ENCODE measurements around the gene LRMDA.

Gene LRMDA

GRCh38 chr10:75911426-75911825, 480.0 kb downstream of the LRMDA start:
- Histone ChIP-seq H3K9me3 (ENCODE audit: low read length) (no peaks in the 10 kb centered on the region), H3K4me3 (ENCODE audit: low read length) (no peak overlapping the region), H3K36me3 (ENCODE audit: insufficient read depth, low read length) (no peaks in the 10 kb centered on the region), H3K27me3 (ENCODE audit: insufficient read depth, low read length) (peaks cover 3% of the 10 kb centered on the region), H3K4me1 (ENCODE audit: insufficient read depth, low read length) (no peaks in the 10 kb centered on the region), H2AFZ (ENCODE audit: low read depth, low read length) (no peak overlapping the region)

GRCh38 chr10:75916906-75917305, 485.5 kb downstream of the LRMDA start:
- H3K27me3 ChIP-seq (ENCODE audit: insufficient read depth, low read length): no peaks in the 10 kb centered on the region
- H3K4me1 ChIP-seq (ENCODE audit: insufficient read depth, low read length): no peaks in the 10 kb centered on the region
- H3K4me3 ChIP-seq (ENCODE audit: low read length): no peak overlapping the region
- no peaks in the 10 kb centered on the region for H3K36me3 ChIP-seq (ENCODE audit: insufficient read depth, low read length)
- H2AFZ ChIP-seq (ENCODE audit: low read depth, low read length): no peak overlapping the region
- H3K9me3 ChIP-seq (ENCODE audit: low read length): no peaks in the 10 kb centered on the region

- H2AFZ ChIP-seq (ENCODE audit: low read depth, low read length): no peak overlapping the region
- H3K4me3 ChIP-seq (ENCODE audit: low read length): no peak overlapping the region
- H3K9me3 ChIP-seq (ENCODE audit: low read length): no peaks in the 10 kb centered on the region
- H3K4me1 ChIP-seq (ENCODE audit: insufficient read depth, low read length): peaks cover 5% of the 10 kb centered on the region
- H3K27me3 ChIP-seq (ENCODE audit: insufficient read depth, low read length): no peaks in the 10 kb centered on the region
- H3K36me3 ChIP-seq (ENCODE audit: insufficient read depth, low read length): no peaks in the 10 kb centered on the region
Observed at GRCh38 chr10:75919913-75920312, 488.5 kb downstream of the LRMDA start.

GRCh38 chr10:75922435-75922834, 491.0 kb downstream of the LRMDA start:
- Histone ChIP-seq H3K27me3 (ENCODE audit: insufficient read depth, low read length) (no peaks in the 10 kb centered on the region), H3K36me3 (ENCODE audit: insufficient read depth, low read length) (no peaks in the 10 kb centered on the region), H3K4me3 (ENCODE audit: low read length) (no peak overlapping the region), H3K9me3 (ENCODE audit: low read length) (no peaks in the 10 kb centered on the region), H3K4me1 (ENCODE audit: insufficient read depth, low read length) (peaks cover 6% of the 10 kb centered on the region), H2AFZ (ENCODE audit: low read depth, low read length) (no peak overlapping the region)

- Histone ChIP-seq H3K36me3 (ENCODE audit: insufficient read depth, low read length) (no peaks in the 10 kb centered on the region), H3K4me3 (ENCODE audit: low read length) (no peak overlapping the region), H2AFZ (ENCODE audit: low read depth, low read length) (no peak overlapping the region), H3K9me3 (ENCODE audit: low read length) (no peaks in the 10 kb centered on the region), H3K4me1 (ENCODE audit: insufficient read depth, low read length) (peaks cover 6% of the 10 kb centered on the region), H3K27me3 (ENCODE audit: insufficient read depth, low read length) (no peaks in the 10 kb centered on the region)
Observed at GRCh38 chr10:75924309-75924902, 493.0 kb downstream of the LRMDA start.

- no peak overlapping the region for H3K4me3 ChIP-seq (ENCODE audit: low read length)
- no peak overlapping the region for H2AFZ ChIP-seq (ENCODE audit: low read depth, low read length)
- peaks cover 6% of the 10 kb centered on the region for H3K4me1 ChIP-seq (ENCODE audit: insufficient read depth, low read length)
- no peaks in the 10 kb centered on the region for H3K27me3 ChIP-seq (ENCODE audit: insufficient read depth, low read length)
- no peaks in the 10 kb centered on the region for H3K36me3 ChIP-seq (ENCODE audit: insufficient read depth, low read length)
- no peaks in the 10 kb centered on the region for H3K9me3 ChIP-seq (ENCODE audit: low read length)
Observed at GRCh38 chr10:75925999-75926398, 494.6 kb downstream of the LRMDA start.

- no peaks in the 10 kb centered on the region for H3K27me3 ChIP-seq (ENCODE audit: insufficient read depth, low read length)
- no peaks in the 10 kb centered on the region for H3K9me3 ChIP-seq (ENCODE audit: low read length)
- no peaks in the 10 kb centered on the region for H3K36me3 ChIP-seq (ENCODE audit: insufficient read depth, low read length)
- H3K4me3 ChIP-seq (ENCODE audit: low read length): no peak overlapping the region
- peaks cover 6% of the 10 kb centered on the region for H3K4me1 ChIP-seq (ENCODE audit: insufficient read depth, low read length)
- H2AFZ ChIP-seq (ENCODE audit: low read depth, low read length): no peak overlapping the region
Observed at GRCh38 chr10:75926763-75927162, 495.3 kb downstream of the LRMDA start.

- no peaks in the 10 kb centered on the region for H3K9me3 ChIP-seq (ENCODE audit: low read length)
- no peaks in the 10 kb centered on the region for H3K36me3 ChIP-seq (ENCODE audit: insufficient read depth, low read length)
- H3K27me3 ChIP-seq (ENCODE audit: insufficient read depth, low read length): no peaks in the 10 kb centered on the region
- no peak overlapping the region for H2AFZ ChIP-seq (ENCODE audit: low read depth, low read length)
- no peak overlapping the region for H3K4me3 ChIP-seq (ENCODE audit: low read length)
- H3K4me1 ChIP-seq (ENCODE audit: insufficient read depth, low read length): peaks cover 6% of the 10 kb centered on the region
Observed at GRCh38 chr10:75928231-75928630, 496.8 kb downstream of the LRMDA start.

- H3K9me3 ChIP-seq (ENCODE audit: low read length): no peaks in the 10 kb centered on the region
- no peaks in the 10 kb centered on the region for H3K36me3 ChIP-seq (ENCODE audit: insufficient read depth, low read length)
- H2AFZ ChIP-seq (ENCODE audit: low read depth, low read length): no peak overlapping the region
- H3K4me1 ChIP-seq (ENCODE audit: insufficient read depth, low read length): peaks cover 2% of the 10 kb centered on the region
- no peak overlapping the region for H3K4me3 ChIP-seq (ENCODE audit: low read length)
- H3K27me3 ChIP-seq (ENCODE audit: insufficient read depth, low read length): no peaks in the 10 kb centered on the region
Observed at GRCh38 chr10:75929630-75930161, 498.3 kb downstream of the LRMDA start.

GRCh38 chr10:75932921-75933320, 501.5 kb downstream of the LRMDA start:
- H3K4me1 ChIP-seq (ENCODE audit: insufficient read depth, low read length): no peaks in the 10 kb centered on the region
- H3K9me3 ChIP-seq (ENCODE audit: low read length): no peaks in the 10 kb centered on the region
- H2AFZ ChIP-seq (ENCODE audit: low read depth, low read length): no peak overlapping the region
- no peaks in the 10 kb centered on the region for H3K27me3 ChIP-seq (ENCODE audit: insufficient read depth, low read length)
- no peaks in the 10 kb centered on the region for H3K36me3 ChIP-seq (ENCODE audit: insufficient read depth, low read length)
- no peak overlapping the region for H3K4me3 ChIP-seq (ENCODE audit: low read length)

GRCh38 chr10:75935240-75935639, 503.8 kb downstream of the LRMDA start:
- H2AFZ ChIP-seq (ENCODE audit: low read depth, low read length): no peak overlapping the region
- no peak overlapping the region for H3K4me3 ChIP-seq (ENCODE audit: low read length)
- H3K36me3 ChIP-seq (ENCODE audit: insufficient read depth, low read length): no peaks in the 10 kb centered on the region
- no peaks in the 10 kb centered on the region for H3K9me3 ChIP-seq (ENCODE audit: low read length)
- no peaks in the 10 kb centered on the region for H3K4me1 ChIP-seq (ENCODE audit: insufficient read depth, low read length)
- no peaks in the 10 kb centered on the region for H3K27me3 ChIP-seq (ENCODE audit: insufficient read depth, low read length)

- Histone ChIP-seq H3K36me3 (ENCODE audit: insufficient read depth, low read length) (no peaks in the 10 kb centered on the region), H3K4me1 (ENCODE audit: insufficient read depth, low read length) (no peaks in the 10 kb centered on the region), H3K27me3 (ENCODE audit: insufficient read depth, low read length) (no peaks in the 10 kb centered on the region), H3K4me3 (ENCODE audit: low read length) (no peak overlapping the region), H3K9me3 (ENCODE audit: low read length) (no peaks in the 10 kb centered on the region), H2AFZ (ENCODE audit: low read depth, low read length) (no peak overlapping the region)
Observed at GRCh38 chr10:75935650-75936400, 504.4 kb downstream of the LRMDA start.

GRCh38 chr10:75936841-75937240, 505.4 kb downstream of the LRMDA start:
- Histone ChIP-seq H3K27me3 (ENCODE audit: insufficient read depth, low read length) (no peaks in the 10 kb centered on the region), H3K36me3 (ENCODE audit: insufficient read depth, low read length) (no peaks in the 10 kb centered on the region), H2AFZ (ENCODE audit: low read depth, low read length) (no peak overlapping the region), H3K4me3 (ENCODE audit: low read length) (no peak overlapping the region), H3K4me1 (ENCODE audit: insufficient read depth, low read length) (no peaks in the 10 kb centered on the region), H3K9me3 (ENCODE audit: low read length) (no peaks in the 10 kb centered on the region)
